Ishikawa (cell line): Measurements from ENCODE around the gene ATP10B.

Experiments
- CEBPB ChIP-seq: IDR thresholded peaks from 2 replicates; pipeline ENCODE4 v1.6.1; 2012
- CREB1 ChIP-seq: IDR thresholded peaks from 2 replicates; pipeline ENCODE4 v1.6.1; 2012; ENCODE audit warnings: low read depth
- EGR1 ChIP-seq: IDR thresholded peaks from 2 replicates; pipeline ENCODE4 v1.6.1; 2012
- EP300 ChIP-seq: IDR thresholded peaks from 2 replicates; pipeline ENCODE4 v1.6.1; 2012; ENCODE audit warnings: borderline replicate concordance
- FOXM1 ChIP-seq: IDR thresholded peaks from 2 replicates; pipeline ENCODE4 v1.6.1; 2012; ENCODE audit warnings: low read depth, borderline replicate concordance
- NFIC ChIP-seq: IDR thresholded peaks from 2 replicates; pipeline ENCODE4 v1.6.1; 2012
- RAD21 ChIP-seq: IDR thresholded peaks from 2 replicates; pipeline ENCODE4 v1.6.1; 2012; ENCODE audit warnings: low read depth
- TAF1 ChIP-seq: IDR thresholded peaks from 2 replicates; pipeline ENCODE4 v1.6.1; 2012; ENCODE audit warnings: low read depth, mild to moderate bottlenecking
- TCF12 ChIP-seq: IDR thresholded peaks from 2 replicates; pipeline ENCODE4 v1.6.1; 2012; ENCODE audit warnings: low read depth
- TEAD4 ChIP-seq: IDR thresholded peaks from 2 replicates; pipeline ENCODE4 v1.6.1; 2012
- YY1 ChIP-seq: IDR thresholded peaks from 2 replicates; pipeline ENCODE4 v1.6.1; 2012; ENCODE audit warnings: low read depth
- ZBTB7A ChIP-seq: IDR thresholded peaks from 2 replicates; pipeline ENCODE4 v1.6.1; 2012; ENCODE audit warnings: low read depth
- TF ChIP-seq, protein P1 (sequence below): IDR thresholded peaks from 2 replicates; pipeline ENCODE4 v1.6.1; 2012
- TF ChIP-seq, protein P2 (sequence below): IDR thresholded peaks from 2 replicates; pipeline ENCODE4 v1.6.1; 2012
- TF ChIP-seq, protein P3 (sequence below): IDR thresholded peaks from 2 replicates; pipeline ENCODE4 v1.6.1; 2012; ENCODE audit warnings: low read depth, mild to moderate bottlenecking

The ATP10B gene

DNA sequence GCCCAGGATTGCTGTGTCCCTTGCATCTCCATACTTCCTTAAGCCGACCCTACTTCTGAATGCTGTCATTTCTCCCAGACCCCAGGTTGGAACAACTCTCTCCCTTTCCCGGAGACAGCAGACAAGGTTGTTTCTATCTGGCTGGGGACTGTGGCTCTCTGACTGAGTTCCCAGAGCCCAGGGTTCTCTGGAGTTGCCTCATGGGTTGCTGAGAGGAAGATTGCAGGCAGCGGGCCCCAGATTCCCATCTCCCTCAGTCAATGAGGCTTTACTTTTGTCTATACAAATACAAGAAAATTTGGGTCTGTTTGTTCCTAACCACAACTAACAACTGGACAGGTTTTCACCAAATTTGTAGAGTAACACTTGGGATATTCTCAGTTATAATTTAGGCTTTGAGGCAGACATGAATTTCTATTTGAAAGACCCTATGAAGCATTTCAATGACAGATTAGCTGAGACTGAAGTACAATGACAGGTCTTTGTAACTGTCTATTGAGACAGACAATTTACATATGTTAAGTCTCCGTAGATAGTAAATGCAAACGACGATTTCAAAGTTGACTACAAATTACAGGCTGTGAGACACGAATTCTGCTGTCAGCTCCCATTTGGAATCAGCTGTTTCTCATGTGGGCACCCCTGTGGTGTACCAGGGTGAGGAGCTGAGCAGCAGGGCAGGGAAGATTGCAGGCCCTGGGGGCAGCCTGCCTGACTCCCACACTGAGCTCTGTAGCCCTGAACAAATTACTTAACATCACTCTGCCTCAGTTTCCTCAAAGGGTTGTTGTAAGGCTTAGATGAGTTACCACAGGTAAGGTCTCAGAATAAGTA, 107.5 kb downstream of the ATP10B start:
- TF ChIP-seq, protein P1, sequence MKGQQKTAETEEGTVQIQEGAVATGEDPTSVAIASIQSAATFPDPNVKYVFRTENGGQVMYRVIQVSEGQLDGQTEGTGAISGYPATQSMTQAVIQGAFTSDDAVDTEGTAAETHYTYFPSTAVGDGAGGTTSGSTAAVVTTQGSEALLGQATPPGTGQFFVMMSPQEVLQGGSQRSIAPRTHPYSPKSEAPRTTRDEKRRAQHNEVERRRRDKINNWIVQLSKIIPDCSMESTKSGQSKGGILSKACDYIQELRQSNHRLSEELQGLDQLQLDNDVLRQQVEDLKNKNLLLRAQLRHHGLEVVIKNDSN, result no peak
- TF ChIP-seq EGR1 (no peak), TCF12 (no peak), RAD21 (no peak), FOXM1 (no peak), YY1 (no peak), CREB1 (no peak), NFIC (no peak), EP300 (no peak)
- TF ChIP-seq, protein P2, sequence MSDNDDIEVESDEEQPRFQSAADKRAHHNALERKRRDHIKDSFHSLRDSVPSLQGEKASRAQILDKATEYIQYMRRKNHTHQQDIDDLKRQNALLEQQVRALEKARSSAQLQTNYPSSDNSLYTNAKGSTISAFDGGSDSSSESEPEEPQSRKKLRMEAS, result no peak
- TF ChIP-seq, protein P3, sequence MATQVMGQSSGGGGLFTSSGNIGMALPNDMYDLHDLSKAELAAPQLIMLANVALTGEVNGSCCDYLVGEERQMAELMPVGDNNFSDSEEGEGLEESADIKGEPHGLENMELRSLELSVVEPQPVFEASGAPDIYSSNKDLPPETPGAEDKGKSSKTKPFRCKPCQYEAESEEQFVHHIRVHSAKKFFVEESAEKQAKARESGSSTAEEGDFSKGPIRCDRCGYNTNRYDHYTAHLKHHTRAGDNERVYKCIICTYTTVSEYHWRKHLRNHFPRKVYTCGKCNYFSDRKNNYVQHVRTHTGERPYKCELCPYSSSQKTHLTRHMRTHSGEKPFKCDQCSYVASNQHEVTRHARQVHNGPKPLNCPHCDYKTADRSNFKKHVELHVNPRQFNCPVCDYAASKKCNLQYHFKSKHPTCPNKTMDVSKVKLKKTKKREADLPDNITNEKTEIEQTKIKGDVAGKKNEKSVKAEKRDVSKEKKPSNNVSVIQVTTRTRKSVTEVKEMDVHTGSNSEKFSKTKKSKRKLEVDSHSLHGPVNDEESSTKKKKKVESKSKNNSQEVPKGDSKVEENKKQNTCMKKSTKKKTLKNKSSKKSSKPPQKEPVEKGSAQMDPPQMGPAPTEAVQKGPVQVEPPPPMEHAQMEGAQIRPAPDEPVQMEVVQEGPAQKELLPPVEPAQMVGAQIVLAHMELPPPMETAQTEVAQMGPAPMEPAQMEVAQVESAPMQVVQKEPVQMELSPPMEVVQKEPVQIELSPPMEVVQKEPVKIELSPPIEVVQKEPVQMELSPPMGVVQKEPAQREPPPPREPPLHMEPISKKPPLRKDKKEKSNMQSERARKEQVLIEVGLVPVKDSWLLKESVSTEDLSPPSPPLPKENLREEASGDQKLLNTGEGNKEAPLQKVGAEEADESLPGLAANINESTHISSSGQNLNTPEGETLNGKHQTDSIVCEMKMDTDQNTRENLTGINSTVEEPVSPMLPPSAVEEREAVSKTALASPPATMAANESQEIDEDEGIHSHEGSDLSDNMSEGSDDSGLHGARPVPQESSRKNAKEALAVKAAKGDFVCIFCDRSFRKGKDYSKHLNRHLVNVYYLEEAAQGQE, result no peak

DNA sequence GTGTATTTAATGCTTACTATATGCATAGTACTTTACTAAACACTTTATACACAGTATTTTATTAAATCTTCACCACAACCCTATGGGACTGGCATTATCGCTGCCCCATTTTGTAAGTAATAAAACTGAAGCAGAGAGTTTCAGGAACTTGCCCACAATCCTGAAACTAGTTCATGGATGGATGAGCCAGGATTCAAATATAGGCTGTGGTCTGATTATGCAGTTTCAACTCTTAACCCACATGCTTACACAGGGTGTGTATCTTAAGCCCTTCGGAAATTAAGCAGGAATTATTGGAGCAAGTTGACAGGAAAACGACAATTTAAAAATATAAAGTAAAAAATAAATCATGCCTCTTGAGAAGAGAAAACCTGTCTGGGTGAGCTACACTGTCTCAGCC, 109.0 kb downstream of the ATP10B start:
- TF ChIP-seq, protein P2, result no peak
- no peak for TF ChIP-seq FOXM1

DNA sequence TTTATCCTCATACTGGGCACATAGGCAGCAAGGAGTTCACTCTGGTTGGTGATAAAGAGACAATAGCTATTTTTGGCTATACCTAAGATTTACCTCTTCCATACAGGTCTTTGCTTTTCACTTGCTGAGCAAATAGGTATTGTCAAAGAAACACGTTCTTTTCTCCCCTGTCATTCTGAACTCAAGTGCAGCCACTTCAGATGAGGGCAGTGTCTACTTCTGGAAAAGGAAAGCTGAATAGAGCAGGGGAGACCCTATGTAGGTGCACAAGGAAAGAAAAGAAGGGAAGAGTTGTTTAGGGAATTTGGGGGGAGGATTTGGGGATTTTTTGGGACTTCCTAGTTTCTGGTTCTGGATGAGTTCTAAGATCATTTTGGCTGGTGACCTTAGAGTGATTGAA, 109.6 kb downstream of the ATP10B start:
- TF ChIP-seq YY1 (no peak), TCF12 (no peak), FOXM1 (no peak)
- TF ChIP-seq, protein P2, result no peak

DNA sequence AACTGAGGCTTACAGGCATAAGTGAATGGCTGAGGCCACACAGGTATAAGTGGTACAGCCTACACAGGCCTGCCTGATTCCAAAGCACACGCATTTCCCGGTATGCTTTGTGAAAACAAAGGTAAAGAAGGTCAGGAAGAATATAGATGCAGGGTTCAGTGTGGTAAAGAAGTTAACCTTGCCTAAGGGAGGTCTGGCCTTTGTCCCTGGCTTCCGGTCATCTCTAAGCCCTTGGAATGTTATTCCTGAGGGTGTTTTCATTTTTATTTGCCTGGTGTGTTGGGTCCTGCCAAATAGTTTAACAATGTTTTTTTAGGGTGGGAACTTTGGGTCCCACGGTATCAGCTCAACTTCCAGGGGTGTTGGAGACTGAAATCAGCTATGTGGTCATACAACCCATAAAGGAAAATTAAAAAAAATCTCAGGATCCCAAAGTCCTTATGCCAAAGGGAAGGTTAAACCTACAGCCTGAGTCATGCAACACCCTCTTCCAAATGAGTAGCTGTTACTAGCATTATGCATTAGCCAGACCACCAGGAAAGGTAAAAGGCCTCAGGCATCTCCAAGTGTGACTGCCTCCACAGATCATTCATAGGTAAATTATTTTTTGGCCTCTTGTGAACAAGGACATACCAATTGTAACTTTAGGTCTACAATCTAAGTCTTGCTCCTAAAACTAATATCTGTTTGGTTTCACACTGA, 124.6 kb downstream of the ATP10B start:
- TF ChIP-seq RAD21, result no peak
- no peak for TF ChIP-seq ZBTB7A
- no peak for TF ChIP-seq TAF1
- TF ChIP-seq CEBPB, result no peak
- TF ChIP-seq, protein P1, result no peak
- no peak for TF ChIP-seq NFIC
- TF ChIP-seq, protein P2, result no peak
- TF ChIP-seq, protein P3, result no peak
- TF ChIP-seq EGR1, result no peak
- no peak for TF ChIP-seq TEAD4
- TF ChIP-seq FOXM1, result no peak
- TF ChIP-seq EP300, result no peak
- TF ChIP-seq CREB1, result no peak
- TF ChIP-seq YY1, result no peak
- TF ChIP-seq TCF12, result no peak

DNA sequence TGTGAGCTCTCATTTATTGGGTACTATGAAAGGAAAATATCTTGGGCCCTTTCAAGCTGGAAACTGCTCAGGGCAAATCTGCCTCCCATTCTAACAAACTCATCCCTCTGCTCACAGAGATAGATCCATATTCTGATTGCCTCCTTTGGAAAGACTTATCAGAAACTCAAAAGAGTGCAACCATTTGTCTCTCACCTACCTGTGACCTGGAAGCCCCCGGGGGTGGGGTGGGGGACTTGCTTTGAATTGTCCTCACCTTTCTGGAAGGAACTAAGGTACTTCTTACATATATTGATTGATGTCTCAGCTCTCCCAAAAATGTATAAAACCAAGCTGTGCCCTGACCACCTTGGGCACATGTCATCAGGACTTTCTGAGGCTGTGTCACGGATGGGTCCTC, 125.3 kb downstream of the ATP10B start:
- TF ChIP-seq TCF12 (no peak), CEBPB (no peak), EP300 (no peak), RAD21 (no peak), TAF1 (no peak), CREB1 (no peak), YY1 (no peak), EGR1 (no peak), NFIC (no peak), ZBTB7A (no peak), FOXM1 (no peak)
- TF ChIP-seq, protein P3, result no peak
- TF ChIP-seq, protein P2, result no peak
